ENCODE measurements around the gene GRHPR.

Gene GRHPR

GRCh38 chr9:37444890-37445289 is 22.4 kb downstream of the GRHPR start:
- no peak for TF ChIP-seq CTCF (IDR thresholded peaks at IDR 0.05; ENCODE audit: low read depth, low read length, missing control alignments)
- no peak overlapping the region for H3K4me3 ChIP-seq (replicated peaks; ENCODE audit: low read depth, low read length)
- DNase-seq (ENCODE audit: extremely low read depth, low read depth), result no peak

- no peak overlapping the region for H3K4me3 ChIP-seq (replicated peaks; ENCODE audit: low read depth, low read length)
- TF ChIP-seq CTCF (IDR thresholded peaks at IDR 0.05; ENCODE audit: low read depth, low read length, missing control alignments), result no peak
- no peak for DNase-seq (ENCODE audit: extremely low read depth, low read depth)
These were observed 23.3 kb downstream of the GRHPR start for GRCh38 chr9:37445832-37446231.

- TF ChIP-seq CTCF (IDR thresholded peaks at IDR 0.05; ENCODE audit: low read depth, low read length, missing control alignments), result no peak
These were observed 23.9 kb downstream of the GRHPR start for GRCh38 chr9:37446401-37446800.

GRCh38 chr9:37447111-37447510 is 24.6 kb downstream of the GRHPR start:
- TF ChIP-seq CTCF (IDR thresholded peaks at IDR 0.05; ENCODE audit: low read depth, low read length, missing control alignments), result no peak

More at GRCh38 chr9:37446401-37446800, 23.9 kb downstream of the GRHPR start:
- no peak overlapping the region for H3K4me3 ChIP-seq (replicated peaks; ENCODE audit: low read depth, low read length)
- DNase-seq (ENCODE audit: extremely low read depth, low read depth), result no peak

GRCh38 chr9:37449862-37450632 is 27.6 kb downstream of the GRHPR start:
- no peak overlapping the region for H3K4me3 ChIP-seq (replicated peaks; ENCODE audit: low read depth, low read length)
- DNase-seq (ENCODE audit: extremely low read depth, low read depth), result no peak
- TF ChIP-seq CTCF (IDR thresholded peaks at IDR 0.05; ENCODE audit: low read depth, low read length, missing control alignments), result no peak

More at GRCh38 chr9:37447111-37447510, 24.6 kb downstream of the GRHPR start:
- DNase-seq (ENCODE audit: extremely low read depth, low read depth), result no peak
- no peak overlapping the region for H3K4me3 ChIP-seq (replicated peaks; ENCODE audit: low read depth, low read length)

GRCh38 chr9:37451628-37452027 is 29.1 kb downstream of the GRHPR start:
- no peak for TF ChIP-seq CTCF (IDR thresholded peaks at IDR 0.05; ENCODE audit: low read depth, low read length, missing control alignments)
- no peak for DNase-seq (ENCODE audit: extremely low read depth, low read depth)
- no peak overlapping the region for H3K4me3 ChIP-seq (replicated peaks; ENCODE audit: low read depth, low read length)

All from HFF-Myc (cell line).